Ishikawa (cell line): Measurements from ENCODE around the gene LRPAP1.

Experiments used
- CEBPB ChIP-seq: IDR thresholded peaks from 2 replicates; pipeline ENCODE4 v1.6.1; 2012
- EP300 ChIP-seq: IDR thresholded peaks from 2 replicates; pipeline ENCODE4 v1.6.1; 2012; ENCODE audit warnings: borderline replicate concordance
- RAD21 ChIP-seq: IDR thresholded peaks from 2 replicates; pipeline ENCODE4 v1.6.1; 2012; ENCODE audit warnings: low read depth
- TAF1 ChIP-seq: IDR thresholded peaks from 2 replicates; pipeline ENCODE4 v1.6.1; 2012; ENCODE audit warnings: low read depth, mild to moderate bottlenecking
- TCF12 ChIP-seq: IDR thresholded peaks from 2 replicates; pipeline ENCODE4 v1.6.1; 2012; ENCODE audit warnings: low read depth
- TEAD4 ChIP-seq: IDR thresholded peaks from 2 replicates; pipeline ENCODE4 v1.6.1; 2012
- YY1 ChIP-seq: IDR thresholded peaks from 2 replicates; pipeline ENCODE4 v1.6.1; 2012; ENCODE audit warnings: low read depth
- ZBTB7A ChIP-seq: IDR thresholded peaks from 2 replicates; pipeline ENCODE4 v1.6.1; 2012; ENCODE audit warnings: low read depth
- TF ChIP-seq, protein P1 (sequence below): IDR thresholded peaks from 2 replicates; pipeline ENCODE4 v1.6.1; 2012
- TF ChIP-seq, protein P2 (sequence below): IDR thresholded peaks from 2 replicates; pipeline ENCODE4 v1.6.1; 2012

DNA sequence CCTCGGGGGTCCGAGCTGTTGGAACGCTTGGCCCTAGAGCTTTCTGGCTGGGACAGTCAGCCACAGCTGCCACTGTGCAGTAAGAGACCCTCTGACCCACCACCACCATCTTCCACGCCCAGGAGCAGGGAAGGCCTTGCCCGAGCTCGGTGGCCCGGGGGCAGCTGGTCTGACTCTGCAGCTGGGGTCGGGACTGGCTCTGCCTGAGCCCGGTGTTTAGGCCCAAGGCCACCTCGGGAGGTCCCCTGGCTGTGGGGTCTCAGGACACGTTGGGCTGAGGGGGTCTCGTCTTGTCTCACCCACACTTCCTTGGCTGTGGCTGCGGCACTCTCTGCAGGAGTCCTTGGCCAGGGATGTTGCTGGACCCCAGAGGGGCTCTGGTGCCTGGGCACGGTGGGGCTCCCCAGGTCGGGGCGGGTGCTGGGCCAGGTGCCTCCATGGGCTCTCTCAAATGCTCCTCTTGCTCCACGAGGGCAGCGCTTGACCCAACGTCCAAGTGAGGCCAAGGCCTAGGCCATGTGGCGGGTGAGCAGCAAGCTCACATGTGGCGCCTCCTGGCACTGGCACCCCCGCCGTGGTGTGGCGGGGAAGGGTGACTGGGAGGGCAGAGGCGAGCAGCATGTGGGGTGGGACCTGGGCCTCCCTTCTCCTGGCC is 46.2 kb downstream of the LRPAP1 start:
- no peak for TF ChIP-seq TEAD4
- TF ChIP-seq, protein P1, sequence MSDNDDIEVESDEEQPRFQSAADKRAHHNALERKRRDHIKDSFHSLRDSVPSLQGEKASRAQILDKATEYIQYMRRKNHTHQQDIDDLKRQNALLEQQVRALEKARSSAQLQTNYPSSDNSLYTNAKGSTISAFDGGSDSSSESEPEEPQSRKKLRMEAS: no peak
- no peak for TF ChIP-seq TAF1
- no peak; the same call in 1 of the 2 replicates for TF ChIP-seq ZBTB7A
- no peak for TF ChIP-seq RAD21
- no peak for TF ChIP-seq EP300
- no peak for TF ChIP-seq TCF12
- TF ChIP-seq YY1: no peak
- no peak for TF ChIP-seq CEBPB
- TF ChIP-seq, protein P2, sequence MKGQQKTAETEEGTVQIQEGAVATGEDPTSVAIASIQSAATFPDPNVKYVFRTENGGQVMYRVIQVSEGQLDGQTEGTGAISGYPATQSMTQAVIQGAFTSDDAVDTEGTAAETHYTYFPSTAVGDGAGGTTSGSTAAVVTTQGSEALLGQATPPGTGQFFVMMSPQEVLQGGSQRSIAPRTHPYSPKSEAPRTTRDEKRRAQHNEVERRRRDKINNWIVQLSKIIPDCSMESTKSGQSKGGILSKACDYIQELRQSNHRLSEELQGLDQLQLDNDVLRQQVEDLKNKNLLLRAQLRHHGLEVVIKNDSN: no peak
